DMS53 treated with DMSO at 0.1 percent for 48 hours (cell line): Measurements from ENCODE around the gene CASK.
"Not testable (repeated sequence)": the region's sequence is repeated elsewhere in the genome, so short reads cannot be mapped to it uniquely, and the experiment has no call there.

ENCODE experiments used
- DNase-seq: peaks from one replicate; lab custom pipeline; 2025; ENCODE audit not compliant: unreplicated experiment; lab: John Stamatoyannopoulos, UW

Gene CASK

DNA sequence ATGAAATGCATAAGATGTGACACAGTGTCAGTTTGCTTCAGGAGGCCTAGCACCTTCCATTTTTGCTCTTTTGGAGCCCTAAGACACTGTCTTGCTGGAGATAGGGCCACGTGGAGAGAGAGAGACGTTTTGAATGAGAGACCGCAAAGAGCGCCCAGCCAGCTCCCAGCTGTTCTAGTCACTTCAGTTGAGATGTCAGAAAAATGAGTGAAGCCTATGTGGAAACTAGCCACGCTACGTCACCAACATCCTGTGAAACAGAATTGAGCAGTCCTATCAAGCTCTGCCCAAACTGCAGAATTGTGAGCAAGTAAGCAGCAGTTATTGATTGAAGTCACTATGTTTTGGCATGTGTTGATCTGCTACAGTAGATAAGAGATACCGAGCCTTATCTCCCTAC is 186.3 kb downstream of the CASK start:
- DNase-seq, result no peak

GRCh38 chrX:41734530-41734929 is 188.8 kb downstream of the CASK start:
- DNase-seq, result no peak

- no peak for DNase-seq
Observed at GRCh38 chrX:41733939-41734338, 189.4 kb downstream of the CASK start.

DNA sequence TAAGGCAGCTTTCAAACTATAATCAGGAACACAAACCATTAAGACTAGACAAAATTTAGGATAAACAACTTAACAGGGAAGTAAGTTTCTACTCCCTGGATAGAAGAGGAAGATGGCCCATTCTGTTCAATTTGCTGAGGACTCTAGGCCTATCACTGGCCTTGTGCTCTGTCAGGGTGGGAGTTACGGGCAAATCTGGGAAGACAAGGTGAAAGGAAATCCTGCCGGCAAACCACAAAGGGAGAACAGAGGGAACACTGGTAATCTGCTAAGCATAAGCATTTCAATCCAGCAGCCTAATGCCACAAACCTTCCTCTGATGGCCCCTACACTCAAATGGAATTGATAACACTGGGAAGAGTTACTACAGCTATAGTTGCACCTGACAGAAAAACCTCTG is 191.1 kb downstream of the CASK start:
- no peak for DNase-seq

DNA sequence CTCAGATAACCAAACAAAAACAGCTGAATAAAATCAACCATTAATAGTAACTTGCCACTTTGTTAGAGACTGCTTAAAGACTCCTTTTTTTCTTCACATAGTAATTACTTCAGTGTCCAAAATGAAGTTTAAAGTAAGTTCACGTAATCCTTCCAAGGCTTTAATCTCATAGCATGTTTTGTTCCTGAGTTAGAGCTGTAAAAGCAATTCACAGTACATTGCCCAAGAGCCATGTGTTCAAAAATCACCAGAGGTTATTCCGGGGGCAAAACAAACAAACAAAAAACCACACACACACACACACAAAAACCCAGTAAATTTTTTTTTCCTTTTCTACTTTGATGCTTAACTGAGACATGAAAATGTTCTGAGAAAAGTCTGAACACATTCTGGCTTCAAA is 193.3 kb downstream of the CASK start:
- no peak for DNase-seq

GRCh38 chrX:41728125-41728524 is 195.2 kb downstream of the CASK start:
- no peak for DNase-seq

GRCh38 chrX:41723826-41724225 is 199.5 kb downstream of the CASK start, which contains the start of gene GPR82:
GPR82 (plus strand) TSS chrX:41724181; CDS start chrX:41727027, 2,846 bp downstream.
- no peak for DNase-seq

DNA sequence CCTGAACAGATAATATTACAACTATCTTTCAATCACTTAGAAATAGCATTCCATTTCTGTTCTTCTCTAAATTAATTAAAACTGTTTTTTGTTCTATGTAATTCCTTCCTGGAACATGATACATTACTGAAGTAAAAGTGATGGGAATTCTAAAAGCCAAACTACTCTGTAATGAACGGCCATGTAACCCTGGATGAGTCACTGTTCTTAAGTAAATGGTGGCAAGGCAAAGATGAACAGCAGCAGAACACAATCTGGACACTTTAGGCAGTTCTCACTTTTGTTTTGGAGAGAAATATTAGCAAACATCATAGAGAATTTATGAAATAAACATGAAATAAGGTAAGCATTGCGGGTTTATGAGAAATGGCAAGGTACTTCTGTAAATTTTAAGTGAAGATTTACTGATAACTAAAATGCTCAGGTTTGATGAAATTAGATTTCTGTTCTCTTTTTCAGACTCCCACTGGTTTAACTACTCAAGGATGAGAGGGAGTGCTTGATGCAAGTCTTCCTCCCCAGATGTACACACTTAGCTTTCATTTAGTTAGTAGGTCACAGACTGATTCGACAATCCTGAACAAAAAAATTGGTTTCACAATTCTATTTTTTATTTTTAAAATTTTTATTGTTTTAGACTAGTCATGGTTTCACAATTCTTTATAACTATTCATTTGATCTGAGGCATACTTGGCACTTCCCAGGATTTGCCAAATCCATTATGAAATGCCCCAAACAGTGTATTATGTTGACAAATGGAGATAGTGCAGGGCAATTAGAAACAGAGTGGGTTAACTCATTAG is 200.3 kb downstream of the CASK start:
- DNase-seq, result no peak

DNA sequence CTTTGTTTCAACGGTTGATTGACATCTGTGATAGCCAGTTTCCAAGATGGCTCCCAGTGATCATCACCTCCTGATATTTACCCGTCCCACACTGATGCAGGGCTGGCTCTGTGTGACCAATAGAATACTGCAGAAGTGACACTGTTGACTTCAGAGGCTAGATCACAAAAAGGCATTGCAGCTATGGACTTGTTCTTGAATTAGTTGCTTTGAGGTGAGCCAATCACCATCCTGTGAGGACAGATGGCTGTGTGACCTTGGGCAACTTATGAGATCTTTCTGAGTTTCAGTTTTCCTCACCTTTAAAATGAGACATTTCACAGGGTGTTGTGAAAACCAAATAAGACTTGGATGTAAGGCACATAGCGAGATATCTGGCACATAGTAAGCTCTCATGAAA is 201.1 kb downstream of the CASK start:
- DNase-seq, result no peak

DNA sequence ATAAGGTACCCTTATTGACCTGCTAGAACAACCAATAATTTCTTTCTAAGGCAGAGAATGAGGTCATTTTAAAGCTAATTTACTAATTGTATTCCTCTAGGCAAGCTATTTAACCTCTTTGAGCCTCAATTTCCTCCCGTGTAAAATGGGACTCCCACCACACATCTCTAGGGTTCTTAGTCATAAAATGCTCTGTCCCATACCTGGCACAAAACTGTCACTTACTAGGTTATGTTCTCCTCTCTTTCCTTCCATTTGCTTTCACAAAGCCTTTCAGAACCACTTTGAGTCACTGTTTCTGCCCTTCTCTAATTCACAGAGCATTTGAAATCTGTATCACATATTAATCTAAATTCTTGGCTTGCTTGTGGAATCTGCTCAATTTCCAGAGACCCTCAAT is 201.8 kb downstream of the CASK start:
- DNase-seq, result no peak

- DNase-seq, result no peak
Observed at GRCh38 chrX:41720125-41720779, 203.1 kb downstream of the CASK start.

DNA sequence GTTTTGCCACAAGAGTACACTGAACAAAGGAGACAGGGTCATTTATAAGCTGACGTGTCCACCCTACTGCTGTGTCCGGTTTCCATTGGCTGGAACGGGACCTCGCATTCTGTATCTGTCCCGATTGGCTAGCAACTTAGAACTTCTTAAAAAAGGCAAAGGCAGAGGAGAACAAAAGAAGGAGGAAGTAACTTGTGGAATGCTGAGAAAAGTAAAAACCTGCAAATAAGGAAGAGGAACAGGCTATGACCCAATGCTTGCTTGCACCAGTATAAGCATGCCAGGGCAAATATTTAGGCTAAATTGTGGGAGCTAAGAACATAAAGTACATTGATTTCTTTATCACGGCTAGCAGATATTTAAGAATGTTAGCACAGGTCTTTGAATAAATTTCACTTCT is 203.7 kb downstream of the CASK start:
- not testable (repeated sequence) for DNase-seq

DNA sequence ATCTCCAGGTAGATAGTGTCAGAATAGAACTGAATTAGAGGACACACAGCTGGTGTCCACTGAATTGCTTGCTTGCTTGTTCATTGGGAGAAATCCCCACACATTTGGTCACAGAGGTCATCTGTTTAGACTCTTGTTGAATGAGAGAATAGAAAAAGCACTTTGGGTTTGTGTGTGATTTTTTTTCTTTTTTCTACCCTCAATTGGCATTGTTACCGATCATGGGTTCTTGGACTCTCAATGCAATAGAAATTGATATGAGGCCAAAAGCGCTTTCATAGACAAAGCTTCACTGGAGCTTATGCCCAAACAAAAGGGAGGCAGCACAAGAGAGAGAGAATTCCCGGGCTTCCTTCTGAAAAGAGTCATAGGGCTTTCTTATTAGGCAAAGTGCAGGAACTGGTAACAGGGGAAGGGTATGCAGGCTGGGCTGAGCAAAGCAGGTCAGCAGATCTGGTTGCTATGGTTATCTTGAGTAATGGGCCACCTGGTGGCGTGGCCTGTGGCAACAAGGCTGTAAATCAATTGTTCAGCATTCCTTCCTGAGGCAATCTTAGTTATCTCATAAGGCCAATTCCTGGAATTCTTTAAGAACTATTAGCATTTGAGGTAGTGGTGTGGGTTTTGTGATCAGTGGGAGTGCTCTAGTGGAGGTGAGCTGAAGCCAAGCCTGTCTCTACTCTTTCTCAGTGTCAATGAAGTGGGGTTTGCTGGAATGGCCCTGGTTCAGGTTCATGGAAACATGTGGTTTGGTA is 204.7 kb downstream of the CASK start:
- no peak for DNase-seq

DNA sequence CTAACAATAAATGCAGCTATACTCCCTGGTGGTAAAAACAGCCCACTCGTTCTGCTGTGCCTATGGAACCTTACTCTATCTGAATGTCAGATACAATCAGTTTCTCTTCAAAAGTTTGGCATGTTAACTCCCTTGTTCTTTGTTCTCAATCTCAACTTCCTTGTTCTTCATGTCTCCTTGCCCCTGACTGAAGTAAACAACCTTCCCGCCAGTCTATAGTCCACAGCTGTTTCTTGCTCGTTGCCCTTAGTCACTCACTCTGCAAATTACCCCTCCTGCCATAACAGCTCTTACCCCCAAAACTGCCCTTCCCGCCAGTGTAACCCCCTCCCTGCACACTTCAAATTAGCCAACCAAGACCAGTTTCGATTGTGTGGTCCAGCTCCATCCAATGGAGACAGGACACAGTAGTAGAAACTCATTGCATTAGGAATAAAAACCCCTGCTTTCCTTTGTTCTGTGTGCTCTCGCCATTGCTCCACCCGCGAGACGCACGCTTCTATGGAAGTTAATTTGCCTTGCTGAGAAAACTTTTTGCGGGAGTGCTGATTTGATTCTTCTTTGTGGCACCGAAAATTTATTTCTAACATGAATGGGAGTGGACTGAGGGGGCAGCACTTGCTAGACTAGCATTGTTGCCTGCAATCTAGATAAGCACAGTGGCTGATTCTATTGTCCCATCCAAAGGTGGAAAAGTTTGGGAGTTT is 206.4 kb downstream of the CASK start:
- no peak for DNase-seq

DNA sequence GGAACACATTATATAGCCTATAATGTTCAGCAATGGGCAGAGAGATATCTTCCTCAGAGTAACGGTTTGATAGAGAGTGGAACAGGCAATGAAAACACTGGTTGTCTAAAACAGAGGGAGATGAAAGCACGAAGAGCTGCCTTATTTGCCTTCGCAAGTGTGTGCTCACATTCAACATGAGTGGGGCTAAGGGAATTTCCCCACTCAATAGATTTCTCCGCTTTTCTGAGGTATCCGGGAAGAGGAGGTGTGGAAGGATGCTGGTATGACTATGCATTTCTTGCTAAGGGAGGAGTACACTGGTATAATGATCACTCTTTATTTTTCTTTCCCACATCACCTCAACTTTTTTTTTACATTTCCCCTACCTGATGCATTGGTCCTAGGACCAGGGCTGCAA is 207.1 kb downstream of the CASK start:
- DNase-seq, result no peak

GRCh38 chrX:41711021-41711667 is 212.2 kb downstream of the CASK start:
- DNase-seq, result no peak

DNA sequence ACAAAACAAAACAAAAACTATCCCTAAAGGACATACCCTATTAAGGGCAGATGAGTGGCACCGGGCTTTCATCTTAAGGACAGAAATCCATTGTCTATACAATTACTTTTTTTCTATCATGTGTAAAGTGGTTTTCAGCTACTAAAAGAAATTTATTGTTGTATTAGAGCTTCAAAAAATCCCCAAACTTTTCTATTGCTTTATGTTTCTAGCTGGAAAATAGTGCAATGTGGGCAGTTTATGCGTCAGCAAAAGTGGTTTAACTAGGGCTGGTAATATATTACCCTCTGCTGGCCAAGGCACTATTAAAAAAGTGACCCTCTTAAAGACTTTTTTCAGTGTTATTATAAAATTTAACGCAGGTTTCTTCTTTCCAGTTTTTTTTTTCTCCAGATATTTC is 214.9 kb downstream of the CASK start:
- no peak for DNase-seq

GRCh38 chrX:41707218-41707617 is 216.1 kb downstream of the CASK start:
- no peak for DNase-seq

DNA sequence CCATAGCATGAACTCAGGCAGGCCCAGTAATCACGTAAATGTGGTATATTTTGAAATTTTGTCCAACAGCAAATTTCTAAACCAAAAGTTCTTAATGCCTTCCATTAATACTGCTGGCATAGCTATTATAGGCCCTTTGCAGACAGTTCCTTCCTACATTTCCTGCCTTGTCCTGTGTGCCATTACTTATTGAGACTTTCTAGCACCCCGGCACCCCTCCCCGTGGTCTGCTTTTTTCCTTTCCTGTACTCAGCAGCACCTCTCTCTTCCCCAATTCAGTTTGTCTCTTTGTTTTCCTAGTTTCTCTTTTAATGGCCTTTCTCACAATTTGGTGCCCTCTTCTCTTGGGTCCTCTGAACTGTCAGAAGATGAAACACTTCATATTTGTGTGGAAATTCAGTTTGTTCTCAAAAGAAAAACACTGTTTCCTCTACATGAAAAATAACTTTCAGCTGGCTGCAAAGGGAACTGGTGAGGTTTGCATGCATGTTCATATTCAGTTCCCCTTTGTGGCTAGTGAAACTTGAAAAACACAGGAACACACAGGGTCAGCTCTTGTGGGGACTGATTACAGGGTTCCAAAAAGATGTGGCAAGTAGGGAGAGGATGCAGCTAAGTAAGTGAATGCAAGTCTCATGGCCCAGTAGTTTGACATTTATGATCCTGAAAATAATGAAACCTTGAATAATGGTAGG is 217.5 kb downstream of the CASK start:
- DNase-seq, result no peak

- no peak for DNase-seq
Observed at GRCh38 chrX:41705042-41705441, 218.3 kb downstream of the CASK start.
